IMR-90 (cell line): ENCODE results near the gene TRPC3. TPM values are rescaled to one million over a fixed set of nuclear protein-coding genes. Genes with fewer than 3 reads are reported as not detected.

Experiments
- ATAC-seq: fragments of 200-7000 bp; cut with Tn5 transposase; 2 replicates; pipeline ENCODE4 v1.9.1; 2020; ENCODE audit warnings: low read depth, mild to moderate bottlenecking, moderate library complexity
- BruUV-seq: library from RNA; stranded (reverse); fragments of 400-500 nt; replicated peaks from 2 replicates; lab custom pipeline; 2021; lab: Mats Ljungman, UMichigan
- CTCF ChIA-PET: fragments of 300-600 bp; formaldehyde crosslinking; extraction: SDS; loops from one replicate; lab custom pipeline; 2021; ENCODE audit warnings: antibody characterized with exemption; lab: Yijun Ruan, JAX
- POLR2A ChIA-PET: fragments of 300-600 bp; sonication (Branson Sonifier 250); formaldehyde crosslinking; loops from one replicate; lab custom pipeline; 2022; ENCODE audit warnings: antibody characterized with exemption; ENCODE audit not compliant: unreplicated experiment; lab: Charles Lee
- DNase-seq: peaks from one replicate; pipeline ENCODE4 v3.0.0; 2013
- H2AFZ ChIP-seq: replicated peaks from 2 replicates; pipeline ENCODE3; 2013; ENCODE audit warnings: low read length, mild to moderate bottlenecking; ENCODE audit not compliant: poor library complexity
- H2AK5ac ChIP-seq: 2 replicates; pipeline ENCODE4 v1.6.1; 2013; ENCODE audit warnings: low read depth, low read length, inconsistent platforms
- H2AK9ac ChIP-seq: replicated peaks from 2 replicates; pipeline ENCODE3; 2013; ENCODE audit warnings: mild to moderate bottlenecking, low read depth, low read length, moderate library complexity; ENCODE audit not compliant: poor library complexity
- H2BK120ac ChIP-seq: 2 replicates; pipeline ENCODE4 v1.6.1; 2013; ENCODE audit warnings: low read depth, low read length, inconsistent platforms
- H2BK15ac ChIP-seq: 3 replicates; pipeline ENCODE4 v1.6.1; 2013; ENCODE audit warnings: low read depth, low read length, inconsistent platforms
- H2BK20ac ChIP-seq: 2 replicates; pipeline ENCODE4 v1.6.1; 2013; ENCODE audit warnings: low read depth, mild to moderate bottlenecking, inconsistent platforms, low read length, moderate library complexity
- H2BK5ac ChIP-seq: 2 replicates; pipeline ENCODE4 v1.6.1; 2013; ENCODE audit warnings: mild to moderate bottlenecking, low read depth, low read length, inconsistent platforms; ENCODE audit not compliant: poor library complexity, severe bottlenecking
- H3K14ac ChIP-seq: replicated peaks from 2 replicates; pipeline ENCODE4 v1.6.1; 2013; ENCODE audit warnings: low read depth, low read length, inconsistent platforms
- H3K18ac ChIP-seq: 2 replicates; pipeline ENCODE4 v1.6.1; 2013; ENCODE audit warnings: low read depth, low read length, control low read depth
- H3K23ac ChIP-seq: 2 replicates; pipeline ENCODE4 v1.6.1; 2013; ENCODE audit warnings: low read depth, low read length, inconsistent platforms
- H3K27ac ChIP-seq: 2 replicates; pipeline ENCODE4 v1.5.1; 2013; ENCODE audit warnings: mild to moderate bottlenecking, control low read depth, low read length; ENCODE audit not compliant: insufficient read depth
- H3K27me3 ChIP-seq: 2 replicates; pipeline ENCODE4 v1.6.1; 2013; ENCODE audit warnings: low read length; ENCODE audit not compliant: control insufficient read depth, insufficient read depth
- H3K36me3 ChIP-seq: 2 replicates; pipeline ENCODE4 v1.6.1; 2013; ENCODE audit warnings: low read length, mixed read lengths; ENCODE audit not compliant: control insufficient read depth, insufficient read depth
- H3K4ac ChIP-seq: 2 replicates; pipeline ENCODE4 v1.6.1; 2013; ENCODE audit warnings: low read depth, low read length, inconsistent platforms
- H3K4me1 ChIP-seq: 2 replicates; pipeline ENCODE4 v1.6.1; 2013; ENCODE audit warnings: low read length, mixed read lengths; ENCODE audit not compliant: control insufficient read depth, insufficient read depth
- H3K4me2 ChIP-seq: 2 replicates; pipeline ENCODE4 v1.6.1; 2013; ENCODE audit warnings: low read depth, mild to moderate bottlenecking, control low read depth, low read length, moderate library complexity
- H3K4me3 ChIP-seq: 2 replicates; pipeline ENCODE4 v1.5.1; 2013; ENCODE audit warnings: low read depth, mild to moderate bottlenecking, control low read depth, low read length, moderate library complexity; ENCODE audit not compliant: insufficient read depth
- H3K56ac ChIP-seq: 2 replicates; pipeline ENCODE4 v1.6.1; 2013; ENCODE audit warnings: low read length, inconsistent platforms; ENCODE audit not compliant: insufficient read depth; ENCODE audit errors: extremely low read depth
- H3K79me1 ChIP-seq, 2 experiments: 2 replicates each; pipeline ENCODE4 v1.6.1; 2013; ENCODE audit warnings: low read length in 2 of 2, inconsistent platforms in 1 of 2, low read depth in 1 of 2
- H3K9ac ChIP-seq: 2 replicates; pipeline ENCODE4 v1.6.1; 2013; ENCODE audit warnings: low read depth, low read length, control low read depth
- H3K9me1 ChIP-seq: 2 replicates; pipeline ENCODE4 v1.6.1; 2013; ENCODE audit warnings: low read length, inconsistent platforms; ENCODE audit not compliant: insufficient read depth
- H3K9me3 ChIP-seq: 2 replicates; pipeline ENCODE4 v1.6.1; 2013; ENCODE audit warnings: low read length; ENCODE audit not compliant: control insufficient read depth, insufficient read depth
- H4K20me1 ChIP-seq: 2 replicates; pipeline ENCODE4 v1.6.1; 2013; ENCODE audit warnings: low read length, inconsistent platforms; ENCODE audit not compliant: insufficient read depth
- H4K5ac ChIP-seq: 2 replicates; pipeline ENCODE4 v1.6.1; 2013; ENCODE audit warnings: mild to moderate bottlenecking, low read depth, low read length, control low read depth
- H4K8ac ChIP-seq, 2 experiments: 2 replicates each; pipeline ENCODE4 v1.6.1; 2013; ENCODE audit warnings: low read depth in 2 of 2, low read length in 2 of 2, control low read depth in 1 of 2, inconsistent platforms in 1 of 2
- H4K91ac ChIP-seq: 2 replicates; pipeline ENCODE4 v1.6.1; 2013; ENCODE audit warnings: low read depth, low read length, inconsistent platforms; ENCODE audit not compliant: insufficient read depth
- BHLHE40 ChIP-seq: fragments of 150-350 bp; IDR thresholded peaks from 2 replicates; pipeline ENCODE4 v1.6.1; 2016; ENCODE audit warnings: mild to moderate bottlenecking, low read depth, low read length
- CEBPB ChIP-seq: IDR thresholded peaks from 2 replicates; pipeline ENCODE4 v1.6.1; 2012; ENCODE audit warnings: low read depth, low read length, improper control_type of control experiment
- CHD1 ChIP-seq: IDR thresholded peaks from 2 replicates; pipeline ENCODE4 v1.6.1; 2012; ENCODE audit warnings: low read depth, low read length, improper control_type of control experiment
- FOS ChIP-seq: fragments of 150-350 bp; IDR thresholded peaks from 2 replicates; pipeline ENCODE4 v1.6.1; 2016; ENCODE audit warnings: low read depth, low read length
- MAZ ChIP-seq: IDR thresholded peaks from 2 replicates; pipeline ENCODE4 v1.6.1; 2012; ENCODE audit warnings: low read depth, mild to moderate bottlenecking, low read length, improper control_type of control experiment, moderate library complexity, borderline replicate concordance
- MXI1 ChIP-seq: IDR thresholded peaks from 2 replicates; pipeline ENCODE4 v1.6.1; 2012; ENCODE audit warnings: low read depth, mild to moderate bottlenecking, low read length, moderate library complexity, borderline replicate concordance
- NFE2L2 ChIP-seq: fragments of 150-350 bp; IDR thresholded peaks from 2 replicates; pipeline ENCODE4 v1.6.1; 2016; ENCODE audit warnings: low read depth, mild to moderate bottlenecking, low read length
- POLR2A ChIP-seq: IDR thresholded peaks from 2 replicates; pipeline ENCODE4 v1.6.1; 2012; ENCODE audit warnings: mild to moderate bottlenecking, low read depth, low read length
- RAD21 ChIP-seq: IDR thresholded peaks from 2 replicates; pipeline ENCODE4 v1.6.1; 2012; ENCODE audit warnings: low read length, improper control_type of control experiment
- RCOR1 ChIP-seq: IDR thresholded peaks from 2 replicates; pipeline ENCODE4 v1.6.1; 2012; ENCODE audit warnings: mild to moderate bottlenecking, low read length, improper control_type of control experiment; ENCODE audit not compliant: insufficient replicate concordance
- RFX5 ChIP-seq: IDR thresholded peaks from 2 replicates; pipeline ENCODE4 v1.8.0; 2012; ENCODE audit warnings: low read depth, mild to moderate bottlenecking, low read length, moderate library complexity
- SMC3 ChIP-seq: fragments of 150-350 bp; IDR thresholded peaks from 2 replicates; pipeline ENCODE4 v1.6.1; 2016; ENCODE audit warnings: low read depth, mild to moderate bottlenecking, antibody characterized with exemption, low read length, moderate library complexity
- dilution Hi-C: fragments of 300-500 bp; cut with HindIII; formaldehyde crosslinking; loops from one replicate; pipeline ENCODE4 v1.14.3; 2018; ENCODE audit warnings: low sequenced_read_pairs; ENCODE audit not compliant: unreplicated experiment
- in situ Hi-C: fragments of 300-500 bp; cut with MboI; formaldehyde crosslinking; loops from 3 replicates; pipeline ENCODE4 v1.14.3; 2019; ENCODE audit warnings: low sequenced_read_pairs, inconsistent platforms, mixed read lengths
- intact Hi-C: fragments of 100-400 bp; cut with micrococcal nuclease; formaldehyde crosslinking; loops from 2 replicates; pipeline ENCODE4 v1.10.0; 2022
- polyA plus RNA-seq, 3 experiments: library from polyadenylated mRNA; depleted of rRNA; stranded (reverse); fragments of >200 nt; gene quantifications; 2 replicates each; pipeline ENCODE4 v1.2.3, GENCODE V29; 2012; ENCODE audit warnings: low replicate concordance in 1 of 3
- total RNA-seq: library from RNA; depleted of rRNA; stranded (reverse); fragments of >200 nt; gene quantifications from 2 replicates; pipeline ENCODE4 v1.2.3, GENCODE V29; 2012
- TF ChIP-seq, protein P1 (sequence below): conservative IDR thresholded peaks from 2 replicates; pipeline ENCODE4 v1.5.1; 2012; ENCODE audit warnings: mild to moderate bottlenecking, low read depth, low read length, improper control_type of control experiment
- TF ChIP-seq, protein P2 (sequence below): fragments of 150-350 bp; IDR thresholded peaks from 2 replicates; pipeline ENCODE4 v1.6.1; 2016; ENCODE audit warnings: low read depth, mild to moderate bottlenecking, low read length, moderate library complexity, borderline replicate concordance

Gene TRPC3
- total and polyA plus RNA-seq, 2 of the 4 experiments (the other 2 are of a cell fraction), result 1.1 to 2.7 TPM

- H4K5ac ChIP-seq, result no peak overlapping the region
- no peak overlapping the region for H3K4ac ChIP-seq
- H3K9me3 ChIP-seq, result no peaks in the 10 kb centered on the region
- no peaks in the 10 kb centered on the region for H3K36me3 ChIP-seq
- BruUV-seq, result no TSS peak
- H3K18ac ChIP-seq, result no peak overlapping the region
- in situ Hi-C loops (no loop called here), dilution Hi-C loops (no loop called here), intact Hi-C loops (loop anchor here (5.0 kb wide), 3 partner anchors 48 to 218 kb away; no protein-coding TSS in a partner anchor)
- H3K9me1 ChIP-seq, result 0 out of 2 replicates have a peak, but pooled peaks cover 3% of the 10 kb centered on the region
- no peak for DNase-seq
- no peak overlapping the region for H2AK9ac ChIP-seq
- CTCF ChIA-PET, result interaction anchor here (0.6 kb wide), 1 partner anchor 295 kb away, joined by 3 read pairs; no protein-coding TSS in a partner anchor
- H4K91ac ChIP-seq, result no peak overlapping the region
- no peaks in the 10 kb centered on the region for H3K4me1 ChIP-seq
- H2BK15ac ChIP-seq, result no peak overlapping the region
- peaks cover 0 to 4% of the 10 kb centered on the region in 2 experiments; a peak in 1 of 4 replicates for H3K79me1 ChIP-seq
- TF ChIP-seq NFE2L2, result no peak
- no peak for TF ChIP-seq BHLHE40
- TF ChIP-seq CHD1, result no peak
- no peak for TF ChIP-seq POLR2A
- no peak for TF ChIP-seq FOS
- TF ChIP-seq CEBPB, result no peak
- no peak for TF ChIP-seq MAZ
- TF ChIP-seq, protein P1, sequence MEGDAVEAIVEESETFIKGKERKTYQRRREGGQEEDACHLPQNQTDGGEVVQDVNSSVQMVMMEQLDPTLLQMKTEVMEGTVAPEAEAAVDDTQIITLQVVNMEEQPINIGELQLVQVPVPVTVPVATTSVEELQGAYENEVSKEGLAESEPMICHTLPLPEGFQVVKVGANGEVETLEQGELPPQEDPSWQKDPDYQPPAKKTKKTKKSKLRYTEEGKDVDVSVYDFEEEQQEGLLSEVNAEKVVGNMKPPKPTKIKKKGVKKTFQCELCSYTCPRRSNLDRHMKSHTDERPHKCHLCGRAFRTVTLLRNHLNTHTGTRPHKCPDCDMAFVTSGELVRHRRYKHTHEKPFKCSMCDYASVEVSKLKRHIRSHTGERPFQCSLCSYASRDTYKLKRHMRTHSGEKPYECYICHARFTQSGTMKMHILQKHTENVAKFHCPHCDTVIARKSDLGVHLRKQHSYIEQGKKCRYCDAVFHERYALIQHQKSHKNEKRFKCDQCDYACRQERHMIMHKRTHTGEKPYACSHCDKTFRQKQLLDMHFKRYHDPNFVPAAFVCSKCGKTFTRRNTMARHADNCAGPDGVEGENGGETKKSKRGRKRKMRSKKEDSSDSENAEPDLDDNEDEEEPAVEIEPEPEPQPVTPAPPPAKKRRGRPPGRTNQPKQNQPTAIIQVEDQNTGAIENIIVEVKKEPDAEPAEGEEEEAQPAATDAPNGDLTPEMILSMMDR, result no peak
- TF ChIP-seq RFX5, result no peak
- no peak for TF ChIP-seq RAD21
- no peak for TF ChIP-seq MXI1
- TF ChIP-seq RCOR1, result no peak
- TF ChIP-seq, protein P2, sequence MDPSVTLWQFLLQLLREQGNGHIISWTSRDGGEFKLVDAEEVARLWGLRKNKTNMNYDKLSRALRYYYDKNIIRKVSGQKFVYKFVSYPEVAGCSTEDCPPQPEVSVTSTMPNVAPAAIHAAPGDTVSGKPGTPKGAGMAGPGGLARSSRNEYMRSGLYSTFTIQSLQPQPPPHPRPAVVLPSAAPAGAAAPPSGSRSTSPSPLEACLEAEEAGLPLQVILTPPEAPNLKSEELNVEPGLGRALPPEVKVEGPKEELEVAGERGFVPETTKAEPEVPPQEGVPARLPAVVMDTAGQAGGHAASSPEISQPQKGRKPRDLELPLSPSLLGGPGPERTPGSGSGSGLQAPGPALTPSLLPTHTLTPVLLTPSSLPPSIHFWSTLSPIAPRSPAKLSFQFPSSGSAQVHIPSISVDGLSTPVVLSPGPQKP, result no peak
- TF ChIP-seq SMC3, result no peak
- H4K8ac ChIP-seq, result no peak overlapping the region
- H3K4me3 ChIP-seq, result no peak overlapping the region
- no peaks in the 10 kb centered on the region for H4K20me1 ChIP-seq
- no peak overlapping the region for H3K9ac ChIP-seq
- no peak overlapping the region for H2BK120ac ChIP-seq
- no peak overlapping the region for H3K23ac ChIP-seq
- H3K27me3 ChIP-seq, result no peaks in the 10 kb centered on the region
- ATAC-seq, result no peak
- no peak overlapping the region for H2AK5ac ChIP-seq
- no peak overlapping the region for H2BK5ac ChIP-seq
- H2BK20ac ChIP-seq, result no peak overlapping the region
- H3K27ac ChIP-seq, result no peak overlapping the region
- no peak overlapping the region for H3K4me2 ChIP-seq
- POLR2A ChIA-PET, result no interaction called here
- H3K14ac ChIP-seq, result no peak overlapping the region
- no peak overlapping the region for H3K56ac ChIP-seq
- no peak overlapping the region for H2AFZ ChIP-seq
Observed at GRCh38 chr4:121953860-121954259, 2.0 kb upstream of the TRPC3 start.
